Measurements from ENCODE around the gene LGALS3BP. TPM values are rescaled to one million over a fixed set of nuclear protein-coding genes. Genes with fewer than 3 reads are reported as not detected.

LGALS3BP gene
- total RNA-seq, 1 experiment from 2014 or later, result 69.8 TPM

DNA sequence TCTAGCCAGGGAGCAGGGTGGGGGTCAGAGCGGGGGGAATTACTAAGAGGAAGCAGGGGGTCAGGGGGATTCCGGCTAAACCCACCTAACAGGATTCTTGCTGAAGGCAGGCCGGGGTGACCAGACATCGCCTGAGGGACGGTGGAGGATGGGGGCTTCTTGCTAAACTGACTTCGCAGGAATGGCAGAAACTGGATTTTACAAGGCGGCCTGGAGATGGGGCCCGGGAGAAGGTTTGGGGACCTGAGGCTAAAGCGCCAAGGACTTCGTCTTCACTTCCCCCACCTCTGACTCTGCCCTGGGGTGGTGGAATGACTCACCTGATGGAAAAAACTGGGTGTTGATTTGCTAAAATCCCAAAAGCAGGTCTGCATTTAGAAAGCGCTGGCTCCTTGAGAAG, 23.5 kb downstream of the LGALS3BP start:
- H4K91ac ChIP-seq (ENCODE audit: insufficient read length, low read depth, low read length), result no peak overlapping the region
- peaks cover under 1 to 2% of the 10 kb centered on the region in 2 experiments for H3K9me3 Mint-ChIP-seq
- peaks cover 0 to 2% (median under 1%) of the 10 kb centered on the region in 3 experiments; a peak in 3 of 7 replicates for H3K36me3 Mint-ChIP-seq (ENCODE audit: insufficient read depth in 1 of 3, low read depth in 3 of 3)
- no peak overlapping the region for H3K4me2 ChIP-seq (ENCODE audit: insufficient read depth, insufficient read length, low read length)
- no peaks in the 10 kb centered on the region for H4K20me1 ChIP-seq (ENCODE audit: control insufficient read depth, insufficient read depth, insufficient read length)
- H3K9me3 ChIP-seq (ENCODE audit: control insufficient read depth, low read depth, low read length), result peaks cover under 1% of the 10 kb centered on the region
- H3K27ac ChIP-seq (ENCODE audit: insufficient read length, low read depth, low read length), result no peak overlapping the region
- H3K14ac ChIP-seq (ENCODE audit: insufficient read depth, low read length), result no peak overlapping the region
- WGBS (ENCODE audit: extremely low coverage, insufficient read length, low lambda C conversion rate), result no CpG with 5 or more reads among the region's 11 CpGs
- no peak overlapping the region for H3K56ac ChIP-seq (ENCODE audit: insufficient read length, low read depth, low read length)
- peaks cover 2 to 29% of the 10 kb centered on the region in 2 experiments; a peak in 3 of 4 replicates for H3K4me1 Mint-ChIP-seq
- H4K8ac ChIP-seq (replicated peaks; ENCODE audit: insufficient read length, low read depth, low read length), result no peak overlapping the region
- TF ChIP-seq, protein P1, sequence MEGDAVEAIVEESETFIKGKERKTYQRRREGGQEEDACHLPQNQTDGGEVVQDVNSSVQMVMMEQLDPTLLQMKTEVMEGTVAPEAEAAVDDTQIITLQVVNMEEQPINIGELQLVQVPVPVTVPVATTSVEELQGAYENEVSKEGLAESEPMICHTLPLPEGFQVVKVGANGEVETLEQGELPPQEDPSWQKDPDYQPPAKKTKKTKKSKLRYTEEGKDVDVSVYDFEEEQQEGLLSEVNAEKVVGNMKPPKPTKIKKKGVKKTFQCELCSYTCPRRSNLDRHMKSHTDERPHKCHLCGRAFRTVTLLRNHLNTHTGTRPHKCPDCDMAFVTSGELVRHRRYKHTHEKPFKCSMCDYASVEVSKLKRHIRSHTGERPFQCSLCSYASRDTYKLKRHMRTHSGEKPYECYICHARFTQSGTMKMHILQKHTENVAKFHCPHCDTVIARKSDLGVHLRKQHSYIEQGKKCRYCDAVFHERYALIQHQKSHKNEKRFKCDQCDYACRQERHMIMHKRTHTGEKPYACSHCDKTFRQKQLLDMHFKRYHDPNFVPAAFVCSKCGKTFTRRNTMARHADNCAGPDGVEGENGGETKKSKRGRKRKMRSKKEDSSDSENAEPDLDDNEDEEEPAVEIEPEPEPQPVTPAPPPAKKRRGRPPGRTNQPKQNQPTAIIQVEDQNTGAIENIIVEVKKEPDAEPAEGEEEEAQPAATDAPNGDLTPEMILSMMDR (conservative IDR thresholded peaks at IDR 0.05), result no peak
- no peak overlapping the region for H3K23ac ChIP-seq (ENCODE audit: insufficient read length, low read depth, low read length)
- no peak overlapping the region for H2BK5ac ChIP-seq (ENCODE audit: insufficient read length, low read length)
- H3K79me2 ChIP-seq (ENCODE audit: insufficient read depth, low read length), result no peaks in the 10 kb centered on the region
- no peaks in the 10 kb centered on the region for H3K79me1 ChIP-seq (ENCODE audit: insufficient read depth, low read depth, low read length, poor library complexity, severe bottlenecking)
- no peak overlapping the region for H2BK20ac ChIP-seq (ENCODE audit: low read depth, low read length, poor library complexity, severe bottlenecking)
- no peak overlapping the region for H2BK15ac ChIP-seq (ENCODE audit: low read depth, low read length)
- H3K23me2 ChIP-seq (ENCODE audit: insufficient read length, low read depth, low read length, poor library complexity, severe bottlenecking), result no peaks in the 10 kb centered on the region
- H3K27ac Mint-ChIP-seq, result no peak overlapping the region; a peak in 1 of 7 replicates
- H4K5ac ChIP-seq (ENCODE audit: insufficient read length, low read depth, low read length), result no peak overlapping the region
- H3T11ph ChIP-seq (ENCODE audit: low read length), result no peak overlapping the region
- H3K9ac ChIP-seq (ENCODE audit: extremely low read depth, insufficient read length, low read length), result no peak overlapping the region
- H3K27me3 Mint-ChIP-seq (ENCODE audit: low read depth), result peaks cover 2% of the 10 kb centered on the region
- no peak overlapping the region for H2BK12ac ChIP-seq (ENCODE audit: insufficient read length, low read depth, low read length)
- no peak overlapping the region for H2AK5ac ChIP-seq (ENCODE audit: insufficient read length, low read length)
- H3K18ac ChIP-seq (ENCODE audit: insufficient read length, low read depth, low read length), result no peak overlapping the region
- peak; percentile 27 for DNase-seq
- H3K4me3 Mint-ChIP-seq, result no peak overlapping the region
- H3K27me3 ChIP-seq (ENCODE audit: insufficient read depth, low read length), result no peaks in the 10 kb centered on the region
- H3K4ac ChIP-seq (ENCODE audit: low read depth, low read length), result no peak overlapping the region
- H2AFZ ChIP-seq (ENCODE audit: low read length), result no peak overlapping the region
- no peak overlapping the region for H2BK120ac ChIP-seq (ENCODE audit: low read depth, low read length, poor library complexity, severe bottlenecking)
- H3K4me1 ChIP-seq (ENCODE audit: insufficient read depth, low read length), result no peaks in the 10 kb centered on the region
